SK-N-SH (cell line): ENCODE results near the gene HK2. TPM values are rescaled to one million over a fixed set of nuclear protein-coding genes. Genes with fewer than 3 reads are reported as not detected.
"Not testable (repeated sequence)": the region's sequence is repeated elsewhere in the genome, so short reads cannot be mapped to it uniquely, and the experiment has no call there.

ENCODE experiments used
- CTCF ChIA-PET: fragments of 300-600, 350-600 bp; formaldehyde crosslinking; extraction: SDS; loops from one replicate; lab custom pipeline; 2021; lab: Yijun Ruan, JAX
- POLR2A ChIA-PET: fragments of 350-600 bp; sonication (Branson Sonifier 250); formaldehyde crosslinking; extraction: SDS; loops from one replicate; lab custom pipeline; 2020; ENCODE audit warnings: antibody characterized with exemption, inconsistent platforms; lab: Yijun Ruan, JAX
- DNase-seq: peaks from one replicate; pipeline ENCODE4 v3.0.0; 2012
- H2AFZ ChIP-seq: fragments of 200-600 bp; sonication (generic); 2 replicates; pipeline ENCODE4 v1.8.1; 2016; ENCODE audit warnings: antibody characterized with exemption, mild to moderate bottlenecking, low read depth
- H3F3A ChIP-seq: fragments of 200-600 bp; sonication (generic); replicated peaks from 2 replicates; pipeline ENCODE3; 2016; ENCODE audit warnings: antibody characterized with exemption, mild to moderate bottlenecking; ENCODE audit not compliant: insufficient read depth
- H3K27ac ChIP-seq, 2 experiments: fragments of 200-500 bp in 1 of 2; fragments of 200-600 bp in 1 of 2; sonication (Bioruptor generic) in 1 of 2; sonication (generic), shearing (Covaris generic) in 1 of 2; 2 replicates each; pipeline versions ENCODE4 v1.5.1 to v1.6.1; 2014 to 2016; ENCODE audit warnings: low read depth in 2 of 2, inconsistent platforms in 1 of 2, low read length in 1 of 2, mild to moderate bottlenecking in 1 of 2, mixed read lengths in 1 of 2
- H3K27me3 ChIP-seq: fragments of 200-600 bp; sonication (generic), shearing (Covaris generic); 2 replicates; pipeline ENCODE4 v1.6.1; 2016; ENCODE audit warnings: mixed run types; ENCODE audit not compliant: insufficient read depth
- H3K36me3 ChIP-seq, 2 experiments: fragments of 200-500 bp in 1 of 2; fragments of 200-600 bp in 1 of 2; sonication (Bioruptor generic) in 1 of 2; sonication (generic) in 1 of 2; replicated peaks in 1 of 2; 2 replicates each; pipeline versions ENCODE3 to v1.5.1; 2014 to 2016; ENCODE audit warnings: low read length in 1 of 2, mild to moderate bottlenecking in 1 of 2; ENCODE audit not compliant: insufficient read depth in 2 of 2, control insufficient read depth in 1 of 2
- H3K4me1 ChIP-seq, 2 experiments: fragments of 200-500 bp in 1 of 2; fragments of 200-600 bp in 1 of 2; sonication (Bioruptor generic) in 1 of 2; sonication (generic), shearing (Covaris generic) in 1 of 2; 2 replicates each; pipeline versions ENCODE4 v1.5.1 to v1.6.1; 2014 to 2016; ENCODE audit warnings: low read depth in 1 of 2, low read length in 1 of 2, mixed run types in 1 of 2; ENCODE audit not compliant: insufficient read depth in 2 of 2, control insufficient read depth in 1 of 2
- H3K4me2 ChIP-seq: fragments of 200-600 bp; sonication (generic), shearing (Covaris generic); 2 replicates; pipeline ENCODE4 v1.6.1; 2017; ENCODE audit warnings: mixed run types
- H3K4me3 ChIP-seq, 2 experiments: fragments of 200-500 bp in 1 of 2; fragments of 200-600 bp in 1 of 2; sonication (Bioruptor generic) in 1 of 2; sonication (generic), shearing (Covaris generic) in 1 of 2; 2 replicates each; pipeline versions ENCODE4 v1.5.1 to v1.8.1; 2014 to 2016; ENCODE audit warnings: low read depth in 2 of 2, inconsistent platforms in 1 of 2, low read length in 1 of 2, mild to moderate bottlenecking in 1 of 2, mixed read lengths in 1 of 2, moderate library complexity in 1 of 2
- H3K79me2 ChIP-seq: fragments of 200-600 bp; sonication (generic); 2 replicates; pipeline ENCODE4 v1.8.1; 2017; ENCODE audit warnings: mild to moderate bottlenecking; ENCODE audit not compliant: insufficient read depth
- H3K9ac ChIP-seq: fragments of 200-600 bp; sonication (generic); 2 replicates; pipeline ENCODE4 v1.6.1; 2017; ENCODE audit warnings: mixed run types
- H3K9me2 ChIP-seq: fragments of 200-600 bp; sonication (generic); 2 replicates; pipeline ENCODE4 v1.6.1; 2017; ENCODE audit warnings: mixed run types
- H3K9me3 ChIP-seq: fragments of 200-600 bp; sonication (generic); 2 replicates; pipeline ENCODE4 v1.6.1; 2017; ENCODE audit warnings: mixed run types, mild to moderate bottlenecking, moderate library complexity
- H4K20me1 ChIP-seq: fragments of 200-600 bp; sonication (generic); 2 replicates; pipeline ENCODE4 v1.6.1; 2017; ENCODE audit warnings: mild to moderate bottlenecking, mixed run types; ENCODE audit not compliant: insufficient read depth
- CHD2 ChIP-seq: fragments of 150-350 bp; IDR thresholded peaks from 2 replicates; pipeline ENCODE4 v1.6.1; 2018; ENCODE audit warnings: low read length; ENCODE audit not compliant: partially characterized antibody
- FOXJ3 ChIP-seq: sonication (generic); formaldehyde crosslinking; IDR thresholded peaks from 2 replicates; pipeline ENCODE4 v1.5.1; 2020; ENCODE audit warnings: mild to moderate bottlenecking, missing genetic modification reagents
- MEF2A ChIP-seq: IDR thresholded peaks from 2 replicates; pipeline ENCODE4 v1.4.0; 2012; ENCODE audit warnings: low read depth, borderline replicate concordance
- MXI1 ChIP-seq: IDR thresholded peaks from 2 replicates; pipeline ENCODE4 v1.6.1; 2012; ENCODE audit warnings: mild to moderate bottlenecking, low read depth, low read length, improper control_type of control experiment
- RCOR1 ChIP-seq: fragments of 150-350 bp; IDR thresholded peaks from 2 replicates; pipeline ENCODE4 v1.6.1; 2017; ENCODE audit warnings: antibody characterized with exemption, low read length
- RXRA ChIP-seq: IDR thresholded peaks from 2 replicates; pipeline ENCODE4 v1.4.0; 2012; ENCODE audit warnings: low read depth, mild to moderate bottlenecking, borderline replicate concordance
- SIN3A ChIP-seq: IDR thresholded peaks from 2 replicates; pipeline ENCODE4 v1.6.1; 2012; ENCODE audit warnings: low read depth, mild to moderate bottlenecking, low read length, moderate library complexity, borderline replicate concordance
- TCF12 ChIP-seq: IDR thresholded peaks from 2 replicates; pipeline ENCODE4 v1.4.0; 2012
- TEAD4 ChIP-seq: IDR thresholded peaks from 2 replicates; pipeline ENCODE4 v1.4.0; 2012; ENCODE audit warnings: mild to moderate bottlenecking, borderline replicate concordance; ENCODE audit not compliant: insufficient read depth
- YY1 ChIP-seq: IDR thresholded peaks from 2 replicates; pipeline ENCODE4 v1.4.0; 2012; ENCODE audit warnings: low read depth, mild to moderate bottlenecking
- WGBS: methylation state at CpG from one replicate; pipeline ENCODE4 v1.1.6; 2017; ENCODE audit warnings: low lambda C conversion rate; 5-methylcytosine and 5-hydroxymethylcytosine counted together
- polyA plus RNA-seq, 3 experiments: library from polyadenylated mRNA; depleted of rRNA; stranded (reverse); fragments of >200 nt; gene quantifications; 2 replicates each; pipeline ENCODE4 v1.2.3, GENCODE V29; 2012

HK2 gene
- polyA plus RNA-seq, 1 of the 3 experiments (the other 2 are of a cell fraction) = 13.5 TPM

DNA sequence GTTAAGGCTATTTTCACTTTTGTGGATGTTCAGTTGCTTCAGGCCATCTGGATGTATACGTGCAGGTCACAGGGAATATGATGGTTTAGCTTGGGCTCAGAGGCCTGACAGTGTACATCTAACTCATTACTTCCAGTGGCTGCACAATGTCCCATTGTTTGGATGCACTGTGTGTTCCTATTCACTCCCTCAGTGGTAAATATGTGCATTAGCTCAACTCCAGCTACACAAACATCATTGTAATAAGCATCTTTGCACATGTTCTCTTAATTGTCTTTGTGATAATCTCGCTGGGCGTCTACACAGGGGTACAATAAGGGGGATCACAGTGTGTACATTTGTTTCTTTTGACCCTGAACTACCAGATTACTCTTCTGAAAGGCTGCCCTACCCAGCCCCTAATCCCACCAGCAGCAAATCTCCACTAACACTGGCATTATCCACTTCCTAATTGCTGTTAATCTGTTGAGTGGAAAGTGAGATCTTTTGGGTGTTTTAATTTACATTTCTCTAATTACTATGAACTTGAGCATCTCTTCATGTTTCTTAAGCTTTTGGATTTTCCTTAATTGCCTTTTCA, 68.4 kb downstream of the HK2 start:
- CTCF ChIA-PET = interaction anchor here (0.6 kb wide), 1 partner anchor 8 kb away, joined by 3 read pairs; no protein-coding TSS in a partner anchor
- H3K27me3 ChIP-seq = no peaks in the 10 kb centered on the region
- TF ChIP-seq RXRA (no peak), SIN3A (no peak), YY1 (no peak), MEF2A (no peak), MXI1 (no peak), TCF12 (no peak)
- TF ChIP-seq, all 33 proteins: peak for 0
- DNase-seq = no peak
- Histone ChIP-seq H3K4me1 (no peaks in the 10 kb centered on the region), H3K4me2 (no peak overlapping the region), H3K9me3 (no peaks in the 10 kb centered on the region), H3K79me2 (no peaks in the 10 kb centered on the region), H3F3A (no peaks in the 10 kb centered on the region), H3K4me3 (no peak overlapping the region), H3K9ac (no peak overlapping the region), H3K36me3 (no peaks in the 10 kb centered on the region), H3K9me2 (no peaks in the 10 kb centered on the region), H4K20me1 (no peaks in the 10 kb centered on the region), H3K27ac (no peak overlapping the region), H2AFZ (no peak overlapping the region)
- WGBS = 76% methylated on average over 3 of the region's 3 CpGs
- POLR2A ChIA-PET = no interaction called here

DNA sequence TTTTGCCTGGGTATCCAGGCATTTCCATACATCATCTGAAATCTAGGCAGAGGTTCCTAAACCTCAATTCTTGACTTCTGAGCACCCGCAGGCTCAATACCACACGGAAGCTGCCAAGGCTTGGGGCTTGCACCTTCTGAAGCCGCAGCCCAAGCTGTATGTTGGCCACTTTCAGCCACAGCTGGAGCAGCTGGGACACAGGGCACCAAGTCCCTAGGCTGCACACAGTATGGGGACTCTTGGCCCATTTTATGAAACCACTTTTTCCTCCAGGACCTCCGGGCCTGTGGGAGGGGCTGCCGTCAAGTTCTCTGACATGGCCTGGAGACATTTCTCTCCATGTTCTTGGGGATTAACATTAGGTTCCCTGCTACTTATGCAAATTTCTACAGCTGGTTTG, 72.5 kb downstream of the HK2 start:
- no peak overlapping the region for H3K9ac ChIP-seq
- no peaks in the 10 kb centered on the region for H3K79me2 ChIP-seq
- ChIA-PET POLR2A (no interaction called here), CTCF (no interaction called here)
- WGBS = 82% methylated on average over 5 of the region's 5 CpGs
- peaks cover 0 to 6% of the 10 kb centered on the region in 2 experiments; a peak in 1 of 4 replicates for H3K4me1 ChIP-seq
- TF ChIP-seq YY1 (no peak), FOXJ3 (CRISPR knock-in tag) (no peak), MEF2A (no peak), TEAD4 (no peak), RCOR1 (no peak), CHD2 (no peak)
- no peak overlapping the region for H3K27ac ChIP-seq
- H3K9me3 ChIP-seq = no peaks in the 10 kb centered on the region
- H3K9me2 ChIP-seq = no peaks in the 10 kb centered on the region
- H3K4me3 ChIP-seq = no peak overlapping the region
- no peak overlapping the region for H2AFZ ChIP-seq
- H4K20me1 ChIP-seq = no peaks in the 10 kb centered on the region
- no peaks in the 10 kb centered on the region; the same call in 1 of the 2 replicates for H3K27me3 ChIP-seq
- DNase-seq = no peak
- no peaks in the 10 kb centered on the region for H3F3A ChIP-seq
- no peaks in the 10 kb centered on the region for H3K36me3 ChIP-seq
- H3K4me2 ChIP-seq = no peak overlapping the region

DNA sequence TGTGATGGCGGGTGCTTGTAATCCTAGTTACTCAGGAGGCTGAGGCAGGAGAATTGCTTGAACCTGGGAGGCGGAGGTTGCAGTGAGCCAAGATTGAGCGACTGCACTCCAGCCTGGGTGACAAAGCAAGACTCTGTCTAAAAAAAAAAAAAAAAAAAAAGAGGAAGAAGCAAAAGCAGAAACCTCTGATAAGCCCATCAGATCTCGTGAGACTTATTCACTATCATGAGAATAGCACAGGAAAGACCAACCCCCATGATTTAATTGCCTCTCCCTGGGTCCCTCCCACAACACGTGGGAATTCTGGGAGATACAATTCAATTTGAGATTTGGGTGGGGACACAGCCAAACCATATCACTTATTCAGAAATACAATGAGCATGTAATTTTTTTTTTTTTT, 73.6 kb downstream of the HK2 start:
- H3K9me3 ChIP-seq, H3K4me3 ChIP-seq, H3K4me1 ChIP-seq, H4K20me1 ChIP-seq, H3K27me3 ChIP-seq, H3F3A ChIP-seq, H3K9me2 ChIP-seq, DNase-seq, H3K9ac ChIP-seq, H3K36me3 ChIP-seq, H3K27ac ChIP-seq, H3K79me2 ChIP-seq, POLR2A ChIA-PET, H3K4me2 ChIP-seq, H2AFZ ChIP-seq: not testable (repeated sequence)
- CTCF ChIA-PET = interaction anchor here (0.6 to 3.0 kb wide), 2 partner anchors 12 to 1056 kb away, joined by 3 to 17 read pairs; no protein-coding TSS in a partner anchor
- 68% methylated on average over 5 of the region's 5 CpGs for WGBS
